ENCODE results near the gene NOD2. TPM values are rescaled to one million over a fixed set of nuclear protein-coding genes. Genes with fewer than 3 reads are reported as not detected.

Gene NOD2
- total RNA-seq, 1 experiment from 2014 or later = 5.4 TPM

DNA sequence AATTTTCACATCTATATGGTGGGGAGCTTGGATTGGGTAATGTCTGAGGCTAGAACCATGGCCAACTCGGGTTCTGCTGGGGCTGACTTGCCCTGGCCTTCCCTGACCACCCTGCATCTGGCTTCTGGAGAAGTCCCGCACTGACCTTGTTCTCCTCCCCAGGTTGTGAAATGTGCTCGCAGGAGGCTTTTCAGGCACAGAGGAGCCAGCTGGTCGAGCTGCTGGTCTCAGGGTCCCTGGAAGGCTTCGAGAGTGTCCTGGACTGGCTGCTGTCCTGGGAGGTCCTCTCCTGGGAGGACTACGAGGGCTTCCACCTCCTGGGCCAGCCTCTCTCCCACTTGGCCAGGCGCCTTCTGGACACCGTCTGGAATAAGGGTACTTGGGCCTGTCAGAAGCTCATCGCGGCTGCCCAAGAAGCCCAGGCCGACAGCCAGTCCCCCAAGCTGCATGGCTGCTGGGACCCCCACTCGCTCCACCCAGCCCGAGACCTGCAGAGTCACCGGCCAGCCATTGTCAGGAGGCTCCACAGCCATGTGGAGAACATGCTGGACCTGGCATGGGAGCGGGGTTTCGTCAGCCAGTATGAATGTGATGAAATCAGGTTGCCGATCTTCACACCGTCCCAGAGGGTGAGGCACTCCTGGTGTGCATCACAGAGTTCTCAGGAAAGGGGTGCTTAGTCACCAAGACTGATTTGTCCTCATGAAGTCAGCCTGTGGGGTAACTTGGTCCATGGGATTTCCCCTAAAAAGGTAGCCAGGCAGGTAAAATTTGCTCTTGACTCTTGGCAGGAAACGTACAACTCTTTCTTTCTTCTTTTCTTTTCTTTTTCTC lies 6.1 kb downstream of the NOD2 start:
- Histone ChIP-seq H2AFZ (ENCODE audit: low read depth, low read length, poor library complexity, severe bottlenecking) (no peak overlapping the region), H3K4me2 (ENCODE audit: low read length) (no peak overlapping the region)
- POLR2A ChIA-PET = no interaction called here

DNA sequence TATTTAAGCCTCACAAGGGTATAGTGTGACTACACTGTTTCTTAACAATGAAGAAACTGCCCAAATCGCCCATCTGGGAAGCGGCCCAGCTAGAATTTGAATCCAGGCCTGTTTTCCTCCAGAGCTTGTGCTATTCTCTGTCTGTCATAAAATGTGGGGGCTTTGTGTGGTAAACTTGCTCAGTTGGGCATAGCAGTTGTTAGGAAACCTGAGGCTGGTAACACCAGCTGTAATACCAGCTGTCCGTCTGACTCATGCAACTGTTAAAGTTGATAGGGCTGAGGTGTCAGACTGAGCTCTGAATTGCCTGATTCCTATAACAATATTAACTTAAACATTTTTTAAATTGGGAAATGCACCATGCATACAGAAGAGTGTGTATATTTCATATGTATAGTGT lies 9.3 kb downstream of the NOD2 start:
- no TSS peak for BruUV-seq (replicated peaks)
- intact Hi-C loops (cut with micrococcal nuclease) = no loop called here
- Histone ChIP-seq H3K27ac (ENCODE audit: low read depth, low read length) (no peak overlapping the region), H3K4me1 (ENCODE audit: control insufficient read depth in 1 of 2, insufficient read depth in 2 of 2, low read length in 2 of 2) (no peaks in the 10 kb centered on the region), H3K9ac (ENCODE audit: low read length) (no peak overlapping the region), H2AFZ (ENCODE audit: low read depth, low read length, poor library complexity, severe bottlenecking) (no peak overlapping the region), H3K9me2 (ENCODE audit: insufficient read depth) (no peaks in the 10 kb centered on the region), H4K20me1 (ENCODE audit: insufficient read depth) (no peaks in the 10 kb centered on the region), H3K4me2 (ENCODE audit: low read length) (no peak overlapping the region), H3K36me3 (ENCODE audit: control insufficient read depth in 1 of 2, insufficient read depth in 2 of 2, low read length in 2 of 2) (no peaks in the 10 kb centered on the region), H3K27me3 (ENCODE audit: insufficient read depth, low read length) (no peaks in the 10 kb centered on the region), H3K79me2 (ENCODE audit: insufficient read depth, low read length) (no peaks in the 10 kb centered on the region), H3K4me3 (replicated peaks in 1 of 2; ENCODE audit: low read depth in 1 of 2, low read length in 2 of 2) (no peak overlapping the region), H3K9me3 (ENCODE audit: control insufficient read depth in 1 of 2, insufficient read depth in 1 of 2, low read depth in 1 of 2, low read length in 2 of 2) (peaks cover 8 to 19% of the 10 kb centered on the region in 2 experiments; a peak in 2 of 4 replicates)
- TF ChIP-seq POLR2A (IDR thresholded peaks at IDR 0.05; ENCODE audit: borderline replicate concordance, extremely low read depth, insufficient read depth, insufficient read length) = no peak
- TF ChIP-seq SIN3A (IDR thresholded peaks at IDR 0.05; ENCODE audit: low read depth) = no peak
- TF ChIP-seq, protein P1, sequence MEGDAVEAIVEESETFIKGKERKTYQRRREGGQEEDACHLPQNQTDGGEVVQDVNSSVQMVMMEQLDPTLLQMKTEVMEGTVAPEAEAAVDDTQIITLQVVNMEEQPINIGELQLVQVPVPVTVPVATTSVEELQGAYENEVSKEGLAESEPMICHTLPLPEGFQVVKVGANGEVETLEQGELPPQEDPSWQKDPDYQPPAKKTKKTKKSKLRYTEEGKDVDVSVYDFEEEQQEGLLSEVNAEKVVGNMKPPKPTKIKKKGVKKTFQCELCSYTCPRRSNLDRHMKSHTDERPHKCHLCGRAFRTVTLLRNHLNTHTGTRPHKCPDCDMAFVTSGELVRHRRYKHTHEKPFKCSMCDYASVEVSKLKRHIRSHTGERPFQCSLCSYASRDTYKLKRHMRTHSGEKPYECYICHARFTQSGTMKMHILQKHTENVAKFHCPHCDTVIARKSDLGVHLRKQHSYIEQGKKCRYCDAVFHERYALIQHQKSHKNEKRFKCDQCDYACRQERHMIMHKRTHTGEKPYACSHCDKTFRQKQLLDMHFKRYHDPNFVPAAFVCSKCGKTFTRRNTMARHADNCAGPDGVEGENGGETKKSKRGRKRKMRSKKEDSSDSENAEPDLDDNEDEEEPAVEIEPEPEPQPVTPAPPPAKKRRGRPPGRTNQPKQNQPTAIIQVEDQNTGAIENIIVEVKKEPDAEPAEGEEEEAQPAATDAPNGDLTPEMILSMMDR (IDR thresholded peaks at IDR 0.05 in 2 of 3, conservative IDR thresholded peaks at IDR 0.05 in 1 of 3; ENCODE audit: borderline replicate concordance in 1 of 3, insufficient read depth in 1 of 3, low read depth in 2 of 3, low read length in 2 of 3) = no peak
- TF ChIP-seq FOSL1 (IDR thresholded peaks at IDR 0.05; ENCODE audit: low read depth) = no peak
- no peak for TF ChIP-seq EZH2phosphoT487 (IDR thresholded peaks at IDR 0.05; ENCODE audit: borderline replicate concordance)
- TF ChIP-seq, protein P2, sequence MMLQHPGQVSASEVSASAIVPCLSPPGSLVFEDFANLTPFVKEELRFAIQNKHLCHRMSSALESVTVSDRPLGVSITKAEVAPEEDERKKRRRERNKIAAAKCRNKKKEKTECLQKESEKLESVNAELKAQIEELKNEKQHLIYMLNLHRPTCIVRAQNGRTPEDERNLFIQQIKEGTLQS (IDR thresholded peaks at IDR 0.05) = no peak
- no peak for TF ChIP-seq CBX3 (IDR thresholded peaks at IDR 0.05; ENCODE audit: low read depth)
- no peak for TF ChIP-seq SP1 (IDR thresholded peaks at IDR 0.05; ENCODE audit: low read depth)
- no peak for TF ChIP-seq ZFX (IDR thresholded peaks at IDR 0.05)
- TF ChIP-seq ELF1 (IDR thresholded peaks at IDR 0.05; ENCODE audit: borderline replicate concordance, low read depth) = no peak
- no peak for TF ChIP-seq EZH2 (IDR thresholded peaks at IDR 0.05)
- TF ChIP-seq ZNF274 (IDR thresholded peaks at IDR 0.05; ENCODE audit: low read depth, low read length) = no peak
- no peak for TF ChIP-seq RAD21 (IDR thresholded peaks at IDR 0.05; ENCODE audit: low read depth)
- TF ChIP-seq POLR2AphosphoS5 (IDR thresholded peaks at IDR 0.05; ENCODE audit: low read depth, low read length) = no peak
- TF ChIP-seq, protein P3, sequence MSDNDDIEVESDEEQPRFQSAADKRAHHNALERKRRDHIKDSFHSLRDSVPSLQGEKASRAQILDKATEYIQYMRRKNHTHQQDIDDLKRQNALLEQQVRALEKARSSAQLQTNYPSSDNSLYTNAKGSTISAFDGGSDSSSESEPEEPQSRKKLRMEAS (IDR thresholded peaks at IDR 0.05) = no peak
- TF ChIP-seq CEBPB (IDR thresholded peaks at IDR 0.05; ENCODE audit: low read depth) = no peak
- TF ChIP-seq TCF7L2 (IDR thresholded peaks at IDR 0.05; ENCODE audit: borderline replicate concordance, extremely low read depth, insufficient read depth, insufficient read length) = no peak
- TF ChIP-seq JUND (IDR thresholded peaks at IDR 0.05) = no peak
- CTCF ChIA-PET = no interaction called here
- POLR2A ChIA-PET = no interaction called here
- RAD21 ChIA-PET (ENCODE audit: low non-redundant PET in 1 of 2, low total read pairs in 2 of 2, uncharacterized antibody in 2 of 2, unreplicated experiment in 2 of 2) = no interaction called here
- no peak for DNase-seq (ENCODE audit: low read depth, low spot score)
- ATAC-seq = no peak

More for the DNA sequence above, 6.1 kb downstream of the NOD2 start:
- Histone ChIP-seq H3K4me3 (replicated peaks in 1 of 2; ENCODE audit: low read depth in 1 of 2, low read length in 2 of 2) (no peak overlapping the region), H3K27me3 (ENCODE audit: insufficient read depth, low read length) (no peaks in the 10 kb centered on the region), H4K20me1 (ENCODE audit: insufficient read depth) (no peaks in the 10 kb centered on the region), H3K4me1 (ENCODE audit: control insufficient read depth in 1 of 2, insufficient read depth in 2 of 2, low read length in 2 of 2) (peaks cover 14 to 21% of the 10 kb centered on the region in 2 experiments), H3K9me2 (ENCODE audit: insufficient read depth) (no peaks in the 10 kb centered on the region), H3K79me2 (ENCODE audit: insufficient read depth, low read length) (no peaks in the 10 kb centered on the region), H3K9ac (ENCODE audit: low read length) (no peak overlapping the region), H3K27ac (ENCODE audit: low read depth, low read length) (no peak overlapping the region), H3K9me3 (ENCODE audit: control insufficient read depth in 1 of 2, insufficient read depth in 1 of 2, low read depth in 1 of 2, low read length in 2 of 2) (peaks cover 5 to 9% of the 10 kb centered on the region in 2 experiments; a peak in 2 of 4 replicates), H3K36me3 (ENCODE audit: control insufficient read depth in 1 of 2, insufficient read depth in 2 of 2, low read length in 2 of 2) (no peaks in the 10 kb centered on the region)
- TF ChIP-seq ZFX (IDR thresholded peaks at IDR 0.05) = no peak
- no peak for TF ChIP-seq EZH2 (IDR thresholded peaks at IDR 0.05)
- TF ChIP-seq, protein P3 (IDR thresholded peaks at IDR 0.05) = no peak
- no peak for TF ChIP-seq SIN3A (IDR thresholded peaks at IDR 0.05; ENCODE audit: low read depth)
- TF ChIP-seq ZNF274 (IDR thresholded peaks at IDR 0.05; ENCODE audit: low read depth, low read length) = no peak
- no peak for ATAC-seq
- RAD21 ChIA-PET (ENCODE audit: low non-redundant PET in 1 of 2, low total read pairs in 2 of 2, uncharacterized antibody in 2 of 2, unreplicated experiment in 2 of 2) = no interaction called here
- intact Hi-C loops (cut with micrococcal nuclease) = no loop called here
- no TSS peak for BruUV-seq (replicated peaks)
- CTCF ChIA-PET = no interaction called here
- DNase-seq (ENCODE audit: low read depth, low spot score) = no peak
